ENCODE results near the gene SLC9A9. TPM values are rescaled to one million over a fixed set of nuclear protein-coding genes. Genes with fewer than 3 reads are reported as not detected.

The SLC9A9 gene
- total RNA-seq, 4 donors from 2014 or later: 13.4 to 15.0 (median 14.4) TPM

GRCh38 chr3:143856252-143856970, 8.1 kb upstream of the SLC9A9 start:
- H3K9me3 ChIP-seq: no peaks in the 10 kb centered on the region
- no peaks in the 10 kb centered on the region for H3K36me3 ChIP-seq
- WGBS: 84% methylated on average over 9 of the region's 9 CpGs
- no peaks in the 10 kb centered on the region for H3K27me3 ChIP-seq
- no peak overlapping the region for H3K4me3 ChIP-seq
- intact Hi-C loops (cut with DNase I): no loop called here
- H3K4me1 ChIP-seq: no peaks in the 10 kb centered on the region
- no peak overlapping the region for H3K27ac ChIP-seq (replicated peaks in 1 of 4)
- no peak for TF ChIP-seq CTCF (IDR thresholded peaks at IDR 0.05)
- TF ChIP-seq POLR2AphosphoS5 (IDR thresholded peaks at IDR 0.05): no peak
- no peak for TF ChIP-seq EP300 (IDR thresholded peaks at IDR 0.05)
- TF ChIP-seq POLR2A (IDR thresholded peaks at IDR 0.05; ENCODE audit: low read depth): no peak
- no peak for DNase-seq (ENCODE audit: extremely low spot score)

GRCh38 chr3:143855183-143855582, 6.9 kb upstream of the SLC9A9 start:
- Histone ChIP-seq H3K36me3 (no peaks in the 10 kb centered on the region), H3K27ac (replicated peaks in 1 of 4) (no peak overlapping the region), H3K4me1 (peaks cover 0 to 7% (median 3%) of the 10 kb centered on the region in 4 donors), H3K4me3 (no peak overlapping the region), H3K9me3 (no peaks in the 10 kb centered on the region), H3K27me3 (no peaks in the 10 kb centered on the region)
- intact Hi-C loops (cut with DNase I): no loop called here
- TF ChIP-seq POLR2A (IDR thresholded peaks at IDR 0.05; ENCODE audit: low read depth) (no peak), EP300 (IDR thresholded peaks at IDR 0.05) (no peak), POLR2AphosphoS5 (IDR thresholded peaks at IDR 0.05) (no peak), CTCF (IDR thresholded peaks at IDR 0.05) (no peak)
- no peak for DNase-seq (ENCODE audit: extremely low spot score)
- WGBS: 82% methylated on average over 3 of the region's 3 CpGs

GRCh38 chr3:143851331-143852017, 3.2 kb upstream of the SLC9A9 start:
- no peaks in the 10 kb centered on the region for H3K9me3 ChIP-seq
- 94% methylated on average over 5 of the region's 5 CpGs for WGBS
- intact Hi-C loops (cut with DNase I): no loop called here

GRCh38 chr3:143850877-143851276, 2.6 kb upstream of the SLC9A9 start:
- Histone ChIP-seq H3K4me3 (no peak overlapping the region), H3K4me1 (peaks cover 0 to 35% (median 30%) of the 10 kb centered on the region in 4 donors), H3K27me3 (no peaks in the 10 kb centered on the region), H3K27ac (replicated peaks in 1 of 4) (no peak overlapping the region), H3K9me3 (no peaks in the 10 kb centered on the region), H3K36me3 (no peaks in the 10 kb centered on the region)
- intact Hi-C loops (cut with DNase I): no loop called here
- no peak for DNase-seq (ENCODE audit: extremely low spot score)
- no peak for TF ChIP-seq EP300 (IDR thresholded peaks at IDR 0.05)
- no peak for TF ChIP-seq POLR2A (IDR thresholded peaks at IDR 0.05; ENCODE audit: low read depth)
- TF ChIP-seq POLR2AphosphoS5 (IDR thresholded peaks at IDR 0.05): no peak
- TF ChIP-seq CTCF (IDR thresholded peaks at IDR 0.05): no peak

More at GRCh38 chr3:143851331-143852017, 3.2 kb upstream of the SLC9A9 start:
- no peaks in the 10 kb centered on the region for H3K27me3 ChIP-seq
- no peak for DNase-seq (ENCODE audit: extremely low spot score)
- no peaks in the 10 kb centered on the region for H3K36me3 ChIP-seq
- no peak for TF ChIP-seq CTCF (IDR thresholded peaks at IDR 0.05)
- no peak for TF ChIP-seq POLR2AphosphoS5 (IDR thresholded peaks at IDR 0.05)
- TF ChIP-seq EP300 (IDR thresholded peaks at IDR 0.05): no peak
- no peak for TF ChIP-seq POLR2A (IDR thresholded peaks at IDR 0.05; ENCODE audit: low read depth)
- H3K27ac ChIP-seq (replicated peaks in 1 of 4): no peak overlapping the region
- H3K4me1 ChIP-seq: peaks cover 0 to 34% (median 29%) of the 10 kb centered on the region in 4 donors
- no peak overlapping the region for H3K4me3 ChIP-seq

Data from esophagus muscularis mucosa (tissue), 4 donors.